Upper lobe of left lung (tissue), 4 donors: ENCODE results near the gene CACNB2.
A peak's percentile ranks its signal among the peaks of the same experiment; 100 is the strongest.

ENCODE experiments used
- CTCF ChIP-seq, 6 experiments: fragments of 450-650 bp in 4 of 6; fragments of 200-600 bp in 2 of 6; sonication (generic) in 2 of 6; IDR thresholded peaks; one replicate each; pipeline ENCODE4 v1.5.1; 2016 to 2019; ENCODE audit warnings: antibody characterized with exemption in 6 of 6
- EP300 ChIP-seq, 4 donors: sonication (generic); formaldehyde crosslinking; IDR thresholded peaks; one replicate each; pipeline ENCODE4 v1.5.1; 2017; ENCODE audit warnings: antibody characterized with exemption in 4 of 4, control low read depth in 2 of 4
- POLR2A ChIP-seq, 4 donors: fragments of 450-650 bp; IDR thresholded peaks; one replicate each; pipeline ENCODE4 v1.5.1; 2016 to 2017; ENCODE audit warnings: antibody characterized with exemption in 4 of 4, mild to moderate bottlenecking in 2 of 4
- POLR2AphosphoS5 ChIP-seq, 2 donors: sonication (generic); formaldehyde crosslinking; IDR thresholded peaks; one replicate each; pipeline ENCODE4 v1.5.1; 2017; ENCODE audit warnings: antibody characterized with exemption in 2 of 2

DNA sequence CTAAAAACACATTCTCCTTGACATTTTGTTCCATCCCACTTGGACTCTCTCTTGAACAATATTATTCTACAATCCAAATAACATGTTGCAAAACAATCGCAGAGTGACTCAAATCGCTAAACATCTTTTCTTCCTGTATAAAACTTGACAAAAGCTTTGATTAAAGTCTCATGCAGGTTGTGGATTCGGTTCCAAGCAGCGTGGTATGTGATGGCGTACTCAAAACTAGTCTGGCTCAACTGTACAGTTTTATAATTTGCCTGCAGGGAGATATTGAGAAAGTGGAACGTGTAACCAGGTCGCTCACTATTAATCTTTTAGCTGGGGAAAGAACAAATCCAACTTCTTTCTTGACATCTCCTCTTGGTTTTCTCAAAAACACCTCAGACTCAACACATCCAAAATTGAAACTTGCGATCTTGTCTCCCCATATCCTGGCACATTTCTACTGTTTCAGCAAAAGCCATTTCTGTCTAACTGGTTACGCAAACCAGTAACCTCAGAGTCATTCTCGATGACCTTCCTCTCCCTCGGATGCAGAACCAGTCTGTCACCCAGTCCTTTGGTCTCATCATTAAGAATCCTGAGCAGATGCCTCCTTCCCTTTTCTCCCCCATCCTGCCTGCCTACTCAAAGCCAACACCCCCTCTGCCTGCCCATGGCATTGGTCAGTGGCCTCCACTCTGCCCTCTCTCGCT lies 100.1 kb downstream of the CACNB2 start:
- TF ChIP-seq CTCF (IDR thresholded peaks at IDR 0.05) (no peak), POLR2A (IDR thresholded peaks at IDR 0.05) (no peak), POLR2AphosphoS5 (IDR thresholded peaks at IDR 0.05) (peak in 1 of 2 donors; percentile 5), EP300 (IDR thresholded peaks at IDR 0.05) (no peak)
